HUES48 (cell line): ENCODE data around the gene COL4A2.

Experiments
- H3K27ac ChIP-seq: one replicate; pipeline ENCODE4 v1.7.0; 2013; ENCODE audit warnings: low read depth, low read length, inconsistent platforms
- H3K27me3 ChIP-seq: 2 replicates; pipeline ENCODE4 v1.6.1; 2013; ENCODE audit warnings: mild to moderate bottlenecking, low read length; ENCODE audit not compliant: control insufficient read depth, insufficient read depth
- H3K36me3 ChIP-seq: 2 replicates; pipeline ENCODE4 v1.6.1; 2013; ENCODE audit warnings: low read length; ENCODE audit not compliant: control insufficient read depth, insufficient read depth
- H3K4me1 ChIP-seq: 2 replicates; pipeline ENCODE4 v1.6.1; 2013; ENCODE audit warnings: mild to moderate bottlenecking, low read length; ENCODE audit not compliant: control insufficient read depth, insufficient read depth
- H3K4me3 ChIP-seq: 2 replicates; pipeline ENCODE4 v1.5.1; 2013; ENCODE audit warnings: mild to moderate bottlenecking, low read depth, low read length
- H3K9ac ChIP-seq: 2 replicates; pipeline ENCODE4 v1.6.1; 2013; ENCODE audit warnings: mild to moderate bottlenecking, low read depth, low read length, moderate library complexity
- H3K9me3 ChIP-seq: 2 replicates; pipeline ENCODE4 v1.6.1; 2013; ENCODE audit warnings: low read length; ENCODE audit not compliant: control insufficient read depth, insufficient read depth

COL4A2 gene

GRCh38 chr13:110426735-110427134 is 119.7 kb downstream of the COL4A2 start:
- H3K27me3 ChIP-seq, result no peaks in the 10 kb centered on the region
- H3K4me3 ChIP-seq, result no peak overlapping the region
- no peaks in the 10 kb centered on the region for H3K4me1 ChIP-seq
- H3K27ac ChIP-seq, result no peak overlapping the region
- H3K9me3 ChIP-seq, result no peaks in the 10 kb centered on the region
- H3K36me3 ChIP-seq, result peaks cover 35% of the 10 kb centered on the region
- H3K9ac ChIP-seq, result no peak overlapping the region

- no peaks in the 10 kb centered on the region for H3K4me1 ChIP-seq
- no peaks in the 10 kb centered on the region for H3K27me3 ChIP-seq
- no peaks in the 10 kb centered on the region for H3K9me3 ChIP-seq
- H3K27ac ChIP-seq, result no peak overlapping the region
- H3K4me3 ChIP-seq, result no peak overlapping the region
- peaks cover 41% of the 10 kb centered on the region for H3K36me3 ChIP-seq
- H3K9ac ChIP-seq, result no peak overlapping the region
Observed at GRCh38 chr13:110428313-110428712, 121.2 kb downstream of the COL4A2 start.

- Histone ChIP-seq H3K27me3 (no peaks in the 10 kb centered on the region), H3K4me3 (no peak overlapping the region), H3K9ac (no peak overlapping the region), H3K9me3 (no peaks in the 10 kb centered on the region), H3K4me1 (0 out of 2 replicates have a peak, but pooled peaks cover 1% of the 10 kb centered on the region), H3K36me3 (peaks cover 50% of the 10 kb centered on the region), H3K27ac (no peak overlapping the region)
Observed at GRCh38 chr13:110430391-110431336, 123.6 kb downstream of the COL4A2 start.

GRCh38 chr13:110431425-110432294 is 124.6 kb downstream of the COL4A2 start:
- Histone ChIP-seq H3K27me3 (no peaks in the 10 kb centered on the region), H3K27ac (no peak overlapping the region), H3K36me3 (peaks cover 43% of the 10 kb centered on the region), H3K9ac (no peak overlapping the region), H3K9me3 (no peaks in the 10 kb centered on the region), H3K4me1 (0 out of 2 replicates have a peak, but pooled peaks cover 7% of the 10 kb centered on the region), H3K4me3 (no peak overlapping the region)

GRCh38 chr13:110432522-110432921 is 125.4 kb downstream of the COL4A2 start:
- Histone ChIP-seq H3K4me1 (0 out of 2 replicates have a peak, but pooled peaks cover 7% of the 10 kb centered on the region), H3K27me3 (no peaks in the 10 kb centered on the region), H3K9me3 (no peaks in the 10 kb centered on the region), H3K36me3 (peaks cover 43% of the 10 kb centered on the region), H3K27ac (no peak overlapping the region), H3K4me3 (no peak overlapping the region), H3K9ac (no peak overlapping the region)

- Histone ChIP-seq H3K9ac (no peak overlapping the region), H3K27ac (no peak overlapping the region), H3K4me3 (no peak overlapping the region), H3K9me3 (no peaks in the 10 kb centered on the region), H3K4me1 (0 out of 2 replicates have a peak, but pooled peaks cover 7% of the 10 kb centered on the region), H3K36me3 (peaks cover 43% of the 10 kb centered on the region), H3K27me3 (no peaks in the 10 kb centered on the region)
Observed at GRCh38 chr13:110433014-110433413, 125.9 kb downstream of the COL4A2 start.

GRCh38 chr13:110434629-110435028 is 127.5 kb downstream of the COL4A2 start:
- Histone ChIP-seq H3K36me3 (peaks cover 34% of the 10 kb centered on the region), H3K4me3 (no peak overlapping the region), H3K4me1 (0 out of 2 replicates have a peak, but pooled peaks cover 7% of the 10 kb centered on the region), H3K9me3 (no peaks in the 10 kb centered on the region), H3K27ac (no peak overlapping the region), H3K27me3 (no peaks in the 10 kb centered on the region), H3K9ac (no peak overlapping the region)

GRCh38 chr13:110435331-110435730 is 128.2 kb downstream of the COL4A2 start:
- Histone ChIP-seq H3K27me3 (no peaks in the 10 kb centered on the region), H3K9ac (no peak overlapping the region), H3K4me1 (0 out of 2 replicates have a peak, but pooled peaks cover 7% of the 10 kb centered on the region), H3K9me3 (no peaks in the 10 kb centered on the region), H3K36me3 (peaks cover 33% of the 10 kb centered on the region), H3K27ac (no peak overlapping the region), H3K4me3 (no peak overlapping the region)

- no peak overlapping the region for H3K4me3 ChIP-seq
- 0 out of 2 replicates have a peak, but pooled peaks cover 7% of the 10 kb centered on the region for H3K4me1 ChIP-seq
- H3K36me3 ChIP-seq, result peaks cover 31% of the 10 kb centered on the region
- no peaks in the 10 kb centered on the region for H3K27me3 ChIP-seq
- H3K9me3 ChIP-seq, result no peaks in the 10 kb centered on the region
- no peak overlapping the region for H3K27ac ChIP-seq
- H3K9ac ChIP-seq, result no peak overlapping the region
Observed at GRCh38 chr13:110436276-110436675, 129.2 kb downstream of the COL4A2 start.

- H3K27me3 ChIP-seq, result no peaks in the 10 kb centered on the region
Observed at GRCh38 chr13:110436786-110437370, 129.8 kb downstream of the COL4A2 start.

More at GRCh38 chr13:110436786-110437370, 129.8 kb downstream of the COL4A2 start:
- H3K9ac ChIP-seq, result no peak overlapping the region
- H3K4me1 ChIP-seq, result 0 out of 2 replicates have a peak, but pooled peaks cover 7% of the 10 kb centered on the region
- no peak overlapping the region for H3K27ac ChIP-seq
- peaks cover 27% of the 10 kb centered on the region; the same call in 1 of the 2 replicates for H3K36me3 ChIP-seq
- H3K4me3 ChIP-seq, result no peak overlapping the region
- H3K9me3 ChIP-seq, result no peaks in the 10 kb centered on the region
